GM19328 (cell line): Measurements from ENCODE around the gene GPRC5D.

ENCODE experiments used
- ATAC-seq: cut with Tn5 transposase; IDR thresholded peaks from one replicate; pipeline ENCODE4 v1.9.1; 2021; ENCODE audit warnings: mild to moderate bottlenecking, moderate library complexity; ENCODE audit not compliant: unreplicated experiment

GPRC5D gene

DNA sequence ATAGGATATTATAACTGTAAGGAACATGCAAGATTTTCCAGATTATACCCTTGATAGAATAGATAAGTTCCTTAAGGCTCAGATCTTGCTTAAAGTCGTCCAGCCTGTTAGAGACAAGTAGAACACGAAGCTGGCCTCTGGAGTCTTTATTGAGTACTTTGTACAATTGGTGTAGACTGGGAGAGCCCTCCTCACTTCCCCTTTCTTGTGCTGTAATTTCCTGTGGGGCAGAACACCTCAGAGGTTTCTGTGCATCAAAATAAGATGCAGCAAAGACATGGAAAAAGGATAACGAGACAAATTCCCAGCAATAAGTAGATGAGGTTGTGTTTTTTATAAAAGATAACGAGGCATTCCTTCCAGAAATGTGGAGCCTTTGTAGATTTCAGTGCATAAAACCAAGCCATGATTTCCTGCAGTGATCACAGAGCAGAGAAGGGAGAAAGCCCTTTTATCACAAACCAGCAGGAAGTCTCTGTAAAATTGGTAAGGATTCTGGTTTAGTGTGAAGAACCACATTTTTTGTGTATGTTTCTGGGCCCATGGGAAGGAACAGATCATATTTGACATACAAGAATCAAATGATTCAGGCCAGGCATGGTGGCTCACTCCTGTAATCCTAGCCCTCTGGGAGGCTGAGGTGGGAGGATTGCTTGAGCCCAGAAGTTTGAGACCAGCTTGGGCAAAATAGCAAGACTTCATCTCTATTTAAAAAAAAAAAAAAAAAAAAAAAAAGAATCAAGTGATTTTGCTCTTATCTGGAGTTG, 42.6 kb downstream of the GPRC5D start:
- no peak for ATAC-seq

DNA sequence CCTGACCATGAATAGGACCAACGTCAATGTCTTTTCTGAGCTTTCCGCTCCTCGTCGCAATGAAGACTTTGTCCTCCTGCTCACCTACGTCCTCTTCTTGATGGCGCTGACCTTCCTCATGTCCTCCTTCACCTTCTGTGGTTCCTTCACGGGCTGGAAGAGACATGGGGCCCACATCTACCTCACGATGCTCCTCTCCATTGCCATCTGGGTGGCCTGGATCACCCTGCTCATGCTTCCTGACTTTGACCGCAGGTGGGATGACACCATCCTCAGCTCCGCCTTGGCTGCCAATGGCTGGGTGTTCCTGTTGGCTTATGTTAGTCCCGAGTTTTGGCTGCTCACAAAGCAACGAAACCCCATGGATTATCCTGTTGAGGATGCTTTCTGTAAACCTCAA, 43.3 kb downstream of the GPRC5D start:
- no peak for ATAC-seq

DNA sequence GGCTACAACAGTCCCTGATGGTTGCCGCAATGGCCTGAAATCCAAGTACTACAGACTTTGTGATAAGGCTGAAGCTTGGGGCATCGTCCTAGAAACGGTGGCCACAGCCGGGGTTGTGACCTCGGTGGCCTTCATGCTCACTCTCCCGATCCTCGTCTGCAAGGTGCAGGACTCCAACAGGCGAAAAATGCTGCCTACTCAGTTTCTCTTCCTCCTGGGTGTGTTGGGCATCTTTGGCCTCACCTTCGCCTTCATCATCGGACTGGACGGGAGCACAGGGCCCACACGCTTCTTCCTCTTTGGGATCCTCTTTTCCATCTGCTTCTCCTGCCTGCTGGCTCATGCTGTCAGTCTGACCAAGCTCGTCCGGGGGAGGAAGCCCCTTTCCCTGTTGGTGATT, 43.7 kb downstream of the GPRC5D start:
- ATAC-seq = no peak

DNA sequence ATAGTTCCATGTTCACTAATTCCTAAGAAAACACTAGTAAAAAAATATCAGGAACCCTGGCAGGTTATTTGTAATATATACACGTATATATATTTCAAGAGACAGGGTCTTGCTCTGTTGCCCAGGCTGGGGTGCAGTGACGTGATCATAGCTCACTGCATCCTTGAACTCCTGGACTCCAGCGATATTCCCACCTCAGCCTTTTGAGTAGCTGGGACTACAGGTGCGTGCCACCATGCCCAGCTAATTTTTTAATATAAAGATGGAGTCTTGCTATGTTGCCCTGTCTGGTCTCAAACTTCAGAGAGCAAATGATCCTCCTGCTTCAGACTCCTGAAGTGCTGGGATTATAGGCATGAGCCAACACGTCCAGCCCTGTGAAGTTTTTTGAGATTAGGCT, 44.4 kb downstream of the GPRC5D start:
- no peak for ATAC-seq

DNA sequence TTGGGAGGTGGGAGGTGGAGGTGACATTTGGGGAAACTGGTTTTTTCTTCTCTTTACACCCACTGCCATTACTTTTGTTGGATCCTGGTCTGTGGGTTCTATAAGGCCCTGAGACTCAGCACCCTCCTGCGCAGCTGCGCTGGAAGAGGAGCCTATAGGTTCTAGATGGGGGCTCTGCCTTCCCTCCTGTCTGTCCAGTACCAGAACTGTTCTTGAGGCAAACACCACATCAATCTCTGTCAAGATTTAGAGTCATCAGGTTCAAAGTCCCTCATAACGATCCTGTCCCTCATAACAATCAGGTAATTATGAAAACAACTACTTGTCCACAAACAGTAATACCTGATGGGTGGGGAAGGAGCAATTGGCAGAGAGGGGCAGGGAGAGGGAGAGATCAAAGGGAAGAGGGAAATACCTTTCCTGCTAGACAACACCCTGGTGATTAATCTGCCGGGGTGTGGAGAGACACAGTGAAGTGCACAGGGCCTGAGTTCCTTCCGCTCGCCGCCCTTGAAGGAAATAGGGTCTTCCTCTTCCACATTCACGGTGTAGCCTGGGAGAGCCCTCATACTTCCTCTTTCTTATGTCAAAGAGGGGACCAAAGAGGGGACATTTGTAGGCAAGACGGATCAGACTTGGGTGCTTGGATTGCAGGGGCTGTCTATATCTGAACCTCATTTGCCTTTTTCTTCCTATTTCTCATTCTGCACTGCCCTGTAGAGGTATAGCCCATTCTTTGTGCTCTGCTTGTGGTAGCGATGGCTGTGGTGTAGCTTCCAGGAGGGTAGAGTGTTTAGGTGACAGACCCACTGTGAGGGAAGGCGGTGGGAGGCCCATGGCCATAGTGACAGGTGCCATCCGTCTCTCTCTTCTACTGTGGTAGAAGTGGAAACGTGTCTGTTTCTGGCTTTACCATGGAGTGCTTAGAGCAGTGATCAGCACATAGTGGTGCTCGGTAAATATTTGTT, 48.0 kb downstream of the GPRC5D start:
- ATAC-seq = no peak

DNA sequence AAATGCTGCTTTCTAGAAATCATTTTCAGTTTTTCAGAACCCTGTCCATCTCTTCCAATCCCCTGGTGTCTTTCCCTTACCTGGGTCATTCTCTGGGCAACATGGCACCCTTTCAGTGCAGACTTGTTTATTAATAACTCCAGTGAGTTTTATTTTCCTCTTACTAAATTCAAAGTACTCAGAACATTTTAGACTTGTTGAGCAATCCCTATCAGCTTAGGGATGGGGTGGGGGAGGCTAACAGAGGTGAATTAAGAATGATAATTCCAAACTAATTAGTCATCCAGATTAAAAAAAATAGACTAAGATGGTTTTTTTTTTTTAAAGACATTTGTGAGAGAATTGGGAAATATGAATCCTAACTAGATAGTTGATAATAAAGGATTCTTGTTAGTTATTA, 49.9 kb downstream of the GPRC5D start:
- no peak for ATAC-seq

DNA sequence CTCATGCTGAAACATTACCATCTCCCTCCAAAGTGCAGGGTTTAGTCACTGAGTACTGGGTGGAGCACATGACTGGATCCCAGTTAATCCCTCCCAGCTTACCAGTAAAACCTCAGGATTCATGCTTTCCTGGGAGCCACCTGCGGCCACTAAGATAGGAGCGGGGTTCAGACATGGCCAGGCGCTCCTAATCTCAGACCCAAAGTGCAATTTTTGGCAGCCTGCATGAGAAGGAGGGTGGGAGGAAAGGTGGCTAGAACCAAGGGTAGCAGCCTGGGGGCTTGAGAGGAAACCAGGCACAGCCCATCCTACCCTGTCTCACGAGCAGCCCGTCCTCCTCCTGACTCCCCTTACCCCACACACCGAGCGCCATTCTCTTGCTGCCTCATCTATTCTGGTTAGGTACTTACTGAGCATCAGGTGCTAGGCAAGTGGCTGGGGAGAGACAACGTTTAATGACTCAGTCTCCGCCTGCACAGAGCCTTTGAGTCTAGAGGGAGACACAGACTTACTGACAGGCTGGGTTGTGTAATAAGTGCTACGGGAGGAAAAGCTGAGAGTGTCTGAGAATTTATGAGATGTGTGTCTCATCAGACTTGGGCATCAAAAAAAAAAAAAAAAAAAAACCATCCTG, 50.7 kb downstream of the GPRC5D start:
- no peak for ATAC-seq

DNA sequence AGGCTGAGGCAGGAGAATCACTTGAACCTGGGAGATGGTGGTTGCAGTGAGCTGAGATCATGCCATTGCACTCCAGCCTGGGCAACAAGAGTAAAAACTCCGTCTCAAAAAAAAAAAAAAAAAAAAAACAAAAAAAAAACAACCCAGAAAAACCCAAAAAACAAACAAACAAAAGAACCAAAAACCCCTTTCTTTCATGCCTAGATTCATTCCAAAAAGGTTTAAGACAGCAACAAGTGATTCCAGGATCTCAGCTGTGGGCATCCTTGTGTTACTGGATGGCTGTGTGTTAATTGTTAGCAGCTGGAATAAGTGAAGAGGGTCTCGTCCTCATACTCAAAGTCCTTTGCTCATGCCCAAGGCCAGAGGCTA, 51.2 kb downstream of the GPRC5D start:
- no peak for ATAC-seq

DNA sequence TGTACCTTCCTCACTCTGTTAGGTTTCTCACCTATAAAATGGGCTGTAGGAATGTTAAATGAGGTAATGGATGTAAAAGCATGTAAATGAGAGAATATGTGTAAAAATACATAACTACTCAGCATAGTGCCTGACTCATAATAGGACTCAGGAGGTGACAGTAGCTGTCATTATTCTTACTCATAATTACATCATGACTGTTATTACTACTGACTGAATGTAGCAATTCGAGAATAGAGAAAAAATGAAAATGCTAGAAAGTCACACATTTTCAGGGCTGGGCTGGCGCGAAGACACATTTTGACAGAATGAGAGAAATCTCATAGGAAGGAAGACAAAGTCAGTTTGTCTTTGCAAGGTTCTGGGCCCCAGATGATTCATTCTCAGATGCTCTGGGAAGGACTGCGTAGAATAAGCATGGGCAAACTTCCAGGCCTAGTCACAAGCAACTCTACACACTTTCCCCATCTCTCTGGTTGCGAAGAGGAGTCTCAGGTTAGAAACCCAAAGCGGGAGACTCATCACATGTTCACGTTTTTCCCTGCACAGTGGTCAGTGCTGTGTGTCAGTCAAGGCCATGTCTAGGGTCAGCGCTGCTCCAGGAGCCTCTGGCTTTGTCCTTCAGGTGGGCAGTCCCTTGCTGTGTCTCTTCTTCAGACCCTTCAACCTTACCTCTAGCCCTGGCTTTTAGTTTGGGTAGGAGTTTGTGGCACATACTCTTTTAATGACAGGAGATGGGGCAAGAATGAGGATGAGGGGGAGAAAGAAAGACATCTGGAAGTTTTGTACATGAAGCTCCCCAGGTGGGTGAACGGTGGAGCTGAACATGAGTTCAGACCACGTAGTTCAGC, 52.2 kb downstream of the GPRC5D start:
- no peak for ATAC-seq

DNA sequence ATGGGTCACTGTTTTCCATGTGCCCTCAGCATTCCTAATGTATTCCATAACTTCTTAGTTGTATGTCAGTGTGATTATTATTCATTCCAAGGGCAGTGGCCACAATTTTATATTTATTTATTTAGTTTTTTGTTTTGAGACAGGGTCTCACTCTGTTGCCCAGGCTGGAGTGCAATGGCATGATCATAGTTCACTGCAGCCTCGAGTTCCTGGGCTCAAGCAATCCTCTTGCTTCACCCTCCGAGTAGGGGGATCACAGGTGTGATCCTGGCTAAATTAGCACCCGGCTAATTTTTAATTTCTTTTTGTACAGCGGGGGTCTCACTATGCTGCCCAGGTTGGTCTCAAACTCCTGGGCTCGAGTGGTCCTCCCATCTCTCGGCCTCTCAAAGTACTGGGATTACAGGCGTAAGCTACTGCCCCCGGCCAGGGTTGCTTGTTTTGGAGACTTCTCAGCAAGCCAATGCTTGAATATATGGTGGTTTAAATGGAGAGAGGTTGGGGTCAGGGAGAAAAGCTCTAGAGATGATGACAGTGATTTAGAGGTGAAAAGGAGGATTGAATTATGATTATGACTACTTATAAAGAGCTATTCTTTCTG, 53.0 kb downstream of the GPRC5D start:
- ATAC-seq = no peak

DNA sequence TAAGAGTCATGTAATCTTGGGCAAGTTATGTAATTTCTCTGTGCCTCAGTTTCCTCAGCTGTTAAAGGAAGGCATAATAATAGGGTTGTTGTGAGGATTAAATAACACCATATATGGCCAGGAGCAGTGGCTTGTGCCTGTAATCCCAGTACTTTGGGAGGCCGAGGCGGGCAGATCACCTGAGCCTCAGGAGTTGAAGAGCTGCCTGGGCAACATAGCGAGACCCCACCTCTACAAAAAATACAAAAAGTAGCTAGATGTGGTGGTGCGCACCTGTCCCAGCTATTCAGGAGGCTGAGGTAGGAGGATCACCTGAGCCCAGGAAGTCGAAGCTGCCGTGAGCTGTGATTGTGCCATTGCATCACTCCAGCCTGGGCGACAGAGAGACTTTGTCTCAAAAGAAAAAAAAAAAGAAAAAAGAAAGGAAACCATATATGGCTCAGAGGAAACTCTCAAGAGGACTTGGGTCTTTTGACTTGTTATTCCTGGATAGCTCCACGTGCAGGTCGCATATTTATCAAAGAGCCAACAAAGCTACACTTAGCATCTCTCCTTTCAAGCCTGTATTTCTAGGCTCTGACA, 53.7 kb downstream of the GPRC5D start:
- no peak for ATAC-seq

DNA sequence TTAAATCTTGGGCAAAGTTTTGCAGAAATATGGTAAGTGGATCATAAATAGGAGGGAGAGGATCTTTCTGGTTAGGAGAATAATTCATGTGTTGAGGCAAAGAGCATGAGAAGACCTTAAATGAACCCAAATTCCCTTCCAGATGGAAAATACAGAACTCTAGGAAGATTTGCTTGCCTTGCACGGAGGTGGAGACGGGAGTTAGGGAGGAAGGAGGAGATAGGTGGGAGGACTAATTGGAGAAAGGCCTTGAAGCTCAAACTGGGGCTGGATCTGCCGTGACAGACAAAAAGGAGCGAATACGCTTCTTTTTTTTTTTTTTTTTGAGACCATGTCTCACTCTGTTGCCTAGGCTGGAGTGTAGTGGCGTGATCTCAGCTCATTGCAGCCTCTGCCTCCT, 54.7 kb downstream of the GPRC5D start:
- no peak for ATAC-seq

DNA sequence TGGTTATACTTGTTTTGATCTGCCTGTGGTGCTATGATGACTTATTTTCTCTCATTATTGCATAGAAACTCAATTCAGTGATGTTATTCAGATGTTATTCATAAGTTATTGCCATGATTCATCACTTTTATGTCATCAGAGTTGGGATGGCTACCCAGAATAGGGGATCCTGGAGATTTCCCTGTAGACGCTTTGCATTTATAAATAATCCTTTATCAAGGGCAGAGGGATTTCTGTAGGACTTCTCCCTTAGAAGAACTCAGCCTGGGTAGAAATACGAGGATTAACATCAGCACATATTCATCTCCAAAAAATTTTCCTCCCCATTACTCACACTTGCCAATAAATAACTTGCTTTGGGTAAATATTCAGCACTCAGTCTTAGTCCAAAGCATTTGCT, 55.7 kb downstream of the GPRC5D start:
- ATAC-seq = no peak

DNA sequence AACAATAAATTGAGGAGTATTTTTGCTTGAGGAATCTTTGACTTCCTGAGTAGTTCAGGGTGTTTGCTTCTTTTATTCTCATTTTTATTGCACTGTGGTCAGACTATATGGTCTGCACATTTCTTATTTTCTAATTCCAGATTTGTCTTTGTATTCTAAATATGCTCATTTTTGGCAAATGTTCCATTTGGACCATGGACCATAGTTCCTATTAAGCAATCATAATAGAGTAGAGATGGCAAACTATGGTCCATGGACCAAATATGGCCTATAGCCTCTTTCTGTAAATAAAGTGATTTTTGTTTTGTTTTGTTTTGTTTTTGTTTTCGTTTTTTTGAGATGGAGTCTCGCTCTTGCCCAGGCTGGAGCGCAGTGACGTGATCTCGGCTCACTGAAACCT, 58.5 kb downstream of the GPRC5D start:
- no peak for ATAC-seq

DNA sequence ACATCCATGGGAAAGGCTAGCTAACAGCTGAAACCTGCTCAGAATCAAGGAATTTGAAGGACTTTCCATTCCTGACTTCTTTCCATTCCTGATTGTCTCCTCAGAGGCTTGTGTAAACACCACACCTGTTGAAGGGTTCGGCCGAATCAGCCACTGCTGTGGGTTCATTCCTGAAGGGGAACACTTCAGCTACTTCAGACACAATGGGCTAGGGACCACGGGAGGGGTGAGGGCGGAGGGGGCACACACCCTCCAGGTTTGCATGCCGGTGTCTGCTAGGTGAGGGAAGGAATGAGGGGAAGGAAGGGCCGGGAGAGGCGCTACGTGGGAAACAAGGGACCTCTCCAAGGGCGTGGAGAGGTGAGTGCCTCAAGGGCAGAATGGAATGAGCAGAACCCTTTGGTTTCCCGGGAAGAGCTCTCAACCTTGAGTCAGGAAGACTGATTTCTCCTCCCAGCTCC, 59.3 kb downstream of the GPRC5D start:
- ATAC-seq = no peak

DNA sequence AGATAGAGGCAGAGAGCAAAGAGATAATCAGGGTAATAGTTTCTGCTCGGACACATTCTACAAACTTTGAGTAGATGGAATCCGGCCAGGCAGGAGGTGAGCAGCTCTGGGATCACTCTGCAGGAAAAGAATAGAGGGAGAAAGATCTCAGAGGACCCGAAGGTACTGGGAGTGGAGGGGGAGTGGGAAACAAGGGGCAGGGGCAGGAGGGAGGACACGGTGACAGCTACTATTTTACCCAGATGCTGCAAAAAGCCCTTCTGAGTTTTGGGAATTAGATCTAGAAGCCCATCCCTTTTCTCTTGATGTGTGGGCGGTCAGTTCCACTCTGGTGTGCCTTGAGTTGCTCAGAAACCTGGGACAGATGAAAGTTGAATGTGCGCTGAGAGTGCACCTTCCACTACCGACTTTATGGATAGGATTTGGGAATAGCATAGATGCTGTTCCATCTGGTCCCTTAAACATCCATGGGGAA, 60.1 kb downstream of the GPRC5D start:
- no peak for ATAC-seq

DNA sequence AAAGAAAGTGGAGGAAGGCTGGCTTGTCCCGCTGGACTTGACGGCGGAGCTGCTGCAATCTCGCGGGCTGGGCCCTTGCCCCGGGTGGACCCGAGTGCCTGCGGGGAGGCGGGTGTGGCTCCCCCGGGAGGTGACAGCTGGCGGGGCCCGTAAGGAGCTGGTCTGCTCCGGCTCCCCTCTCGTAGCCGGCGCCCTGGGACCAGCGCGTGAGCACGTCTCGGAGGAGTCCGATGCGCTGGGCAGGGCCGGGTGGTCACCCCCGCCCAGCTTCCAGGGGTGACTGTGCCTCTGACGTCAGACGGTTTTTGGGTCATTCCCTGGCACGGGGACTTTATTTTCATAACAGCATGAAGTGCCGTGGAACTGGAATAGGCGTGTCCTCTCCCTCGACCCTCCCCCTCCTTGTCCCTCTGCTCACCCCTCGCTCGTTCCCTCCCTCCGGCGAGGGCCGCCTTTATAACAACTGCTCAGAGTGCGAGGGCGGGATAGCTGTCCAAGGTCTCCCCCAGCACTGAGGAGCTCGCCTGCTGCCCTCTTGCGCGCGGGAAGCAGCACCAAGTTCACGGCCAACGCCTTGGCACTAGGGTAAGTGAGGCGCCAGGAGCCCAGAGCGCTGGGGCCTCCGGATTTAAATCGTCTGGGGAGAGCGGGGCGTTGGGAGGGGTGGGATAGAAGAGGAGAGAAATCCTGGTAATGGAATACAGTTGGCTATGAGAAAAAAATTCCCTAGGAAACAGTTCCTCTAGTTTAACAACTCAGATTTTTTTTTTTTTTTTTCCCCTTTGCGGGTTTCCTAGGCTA, 60.7 kb downstream of the GPRC5D start, which contains the start of gene GPRC5A:
Gene GPRC5A, plus strand, starts transcription at position 483 of the 801 bp plus-strand sequence. CDS start 16,688 bp downstream, outside the sequence.
- no peak for ATAC-seq
